ENCODE data around the gene TMEM60. TPM values are rescaled to one million over a fixed set of nuclear protein-coding genes. Genes with fewer than 3 reads are reported as not detected.

TMEM60 gene
- total and polyA plus RNA-seq, 2 of the 13 experiments (the other 11 are each of a cell fraction or from before 2014, with no cell fraction given): 25.6 to 27.7 TPM

- no peak overlapping the region for H3K27ac ChIP-seq (ENCODE audit: extremely low read length, insufficient read depth, low read length)
- ChIA-PET POLR2A (no interaction called here), CTCF (ENCODE audit: low intra/inter-chr PET ratio, low total read pairs) (no interaction called here)
- H3K36me3 ChIP-seq (replicated peaks in 1 of 2; ENCODE audit: control insufficient read depth in 1 of 2, insufficient read depth in 2 of 2, low read length in 2 of 2): no peaks in the 10 kb centered on the region
- WGBS (ENCODE audit: low lambda C conversion rate): 95% methylated on average over 1 of the region's 1 CpG
- H4K20me1 ChIP-seq (ENCODE audit: insufficient read depth, low read length): no peaks in the 10 kb centered on the region
- H3K79me2 ChIP-seq (ENCODE audit: insufficient read depth, low read length): no peaks in the 10 kb centered on the region
- in situ Hi-C loops (cut with HindIII; ENCODE audit: extremely low pct_ligation_motif_present, low pct_unique_long_range_greater_than_20kb): no loop called here
- no TSS peak for BruUV-seq (replicated peaks)
- no peak overlapping the region for H3K4me2 ChIP-seq (ENCODE audit: low read depth, low read length)
- no peaks in the 10 kb centered on the region for H3K27me3 ChIP-seq (ENCODE audit: control insufficient read depth in 1 of 2, insufficient read depth in 2 of 2, low read length in 2 of 2)
- peaks cover 11% of the 10 kb centered on the region for H3K4me1 ChIP-seq (ENCODE audit: insufficient read depth, low read length)
- no peak for FAIRE-seq
- ATAC-seq: no peak
- intact Hi-C loops (cut with micrococcal nuclease; ENCODE audit: unreplicated experiment): no loop called here
- no peak overlapping the region for H3K4me3 ChIP-seq (replicated peaks in 1 of 3; ENCODE audit: insufficient read depth in 1 of 3, low read depth in 2 of 3, low read length in 3 of 3)
- DNase-seq (ENCODE audit: low spot score): no peak
- H2AFZ ChIP-seq (ENCODE audit: low read length): no peak overlapping the region
- H3K9me3 ChIP-seq (ENCODE audit: low read length): no peaks in the 10 kb centered on the region
- H3K9ac ChIP-seq (ENCODE audit: insufficient read depth, low read depth, low read length): no peak overlapping the region
- TF ChIP-seq GATA4 (IDR thresholded peaks at IDR 0.05; ENCODE audit: borderline replicate concordance, low read depth): no peak
- no peak for TF ChIP-seq ZNF142 (CRISPR knock-in tag; IDR thresholded peaks at IDR 0.05)
- TF ChIP-seq ZHX2 (IDR thresholded peaks at IDR 0.05; ENCODE audit: low read depth): no peak
- TF ChIP-seq ZHX2 (CRISPR knock-in tag; IDR thresholded peaks at IDR 0.05; ENCODE audit: borderline replicate concordance): no peak
- no peak for TF ChIP-seq NFE2L2 (IDR thresholded peaks at IDR 0.05; ENCODE audit: low read length)
- no peak for TF ChIP-seq KDM6A (CRISPR knock-in tag; IDR thresholded peaks at IDR 0.05; ENCODE audit: low read depth)
- TF ChIP-seq ZNF354B (CRISPR knock-in tag; IDR thresholded peaks at IDR 0.05): no peak
- TF ChIP-seq ZNF609 (CRISPR knock-in tag; IDR thresholded peaks at IDR 0.05; ENCODE audit: borderline replicate concordance): no peak
These were observed 34.9 kb upstream of the TMEM60 start for GRCh38 chr7:77833136-77833535.

All from HepG2 (cell line).